Measurements from ENCODE around the gene RGS21.

- TF ChIP-seq POLR2A (IDR thresholded peaks at IDR 0.05) (no peak), CTCF (IDR thresholded peaks at IDR 0.05) (no peak)
Observed at GRCh38 chr1:192316942-192317450, at the start of gene RGS21.
